Activated naive CD8-positive, alpha-beta T cell treated with anti-CD3 and anti-CD28 coated beads, Interleukin-2, amount 10 ng/mL, durations not matched to agents 7 days and 5 days (primary cell): ENCODE measurements around the gene ZNF668. TPM values are rescaled to one million over a fixed set of nuclear protein-coding genes. Genes with fewer than 3 reads are reported as not detected.

Experiments
- ATAC-seq: fragments of 150-1000 bp; cut with Tn5 transposase; one replicate; pipeline ENCODE4 v1.10.0; 2021; ENCODE audit warnings: low read depth, moderate library complexity
- POLR2A ChIA-PET: fragments of 350-600 bp; sonication (Branson Sonifier 250); formaldehyde crosslinking; loops from one replicate; lab custom pipeline; 2021; ENCODE audit warnings: antibody characterized with exemption; lab: Charles Lee
- DNase-seq: peaks from one replicate; pipeline ENCODE4 v3.0.0; 2021
- H3K27ac Mint-ChIP-seq: one replicate; pipeline ENCODE4 v1.8.0; 2022; ENCODE audit warnings: mild to moderate bottlenecking, mixed read lengths
- H3K27me3 Mint-ChIP-seq: one replicate; pipeline ENCODE4 v1.8.0; 2022; ENCODE audit warnings: mild to moderate bottlenecking, moderate library complexity, mixed read lengths
- H3K36me3 Mint-ChIP-seq: one replicate; pipeline ENCODE4 v1.8.0; 2021; ENCODE audit warnings: mild to moderate bottlenecking, mixed read lengths
- H3K4me1 Mint-ChIP-seq: one replicate; pipeline ENCODE4 v1.8.0; 2021; ENCODE audit warnings: mixed read lengths
- H3K4me3 Mint-ChIP-seq: one replicate; pipeline ENCODE4 v1.8.0; 2022; ENCODE audit warnings: mild to moderate bottlenecking, moderate library complexity, mixed read lengths
- H3K9me3 Mint-ChIP-seq: one replicate; pipeline ENCODE4 v1.8.0; 2021; ENCODE audit warnings: mixed read lengths
- total RNA-seq, 2 experiments: library from RNA; stranded (reverse); gene quantifications; one replicate each; pipeline ENCODE4 v1.2.3, GENCODE V29; 2021

The ZNF668 gene
- total RNA-seq, 2 experiments from 2014 or later, result 17.9 to 20.5 TPM

DNA sequence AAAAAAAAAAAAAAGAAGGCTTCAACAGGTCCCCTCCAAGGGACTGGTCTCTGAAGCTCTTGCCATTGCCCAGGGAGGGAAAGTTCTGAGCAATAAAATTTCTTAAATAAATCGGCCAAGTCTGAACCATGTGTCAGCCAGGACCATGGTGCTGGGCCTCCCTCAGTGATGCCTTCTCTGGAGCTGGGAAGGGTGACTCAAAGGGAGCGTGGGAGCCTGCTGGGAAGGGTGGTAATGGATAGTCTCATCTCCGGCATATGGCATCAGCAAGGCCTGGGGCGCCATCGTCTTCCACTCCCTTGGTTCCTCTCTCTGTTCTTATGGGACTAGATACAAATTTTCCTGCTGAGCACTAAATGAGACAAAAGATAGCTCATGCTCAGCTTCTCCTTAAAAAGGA lies 18.3 kb upstream of the ZNF668 start:
- Mint-ChIP-seq H3K4me3 (no peak overlapping the region), H3K9me3 (no peaks in the 10 kb centered on the region), H3K27ac (peak overlapping the region; percentile 45), H3K27me3 (no peaks in the 10 kb centered on the region), H3K4me1 (peaks cover 20% of the 10 kb centered on the region), H3K36me3 (peaks cover 4% of the 10 kb centered on the region)
- no peak for DNase-seq
- POLR2A ChIA-PET, result interaction anchor here (0.6 to 2.1 kb wide), 4 partner anchors 16 to 952 kb away, joined by 3 to 7 read pairs (median 5); partner anchors contain the start of genes ZNF646 and ZNF668
- no peak for ATAC-seq

DNA sequence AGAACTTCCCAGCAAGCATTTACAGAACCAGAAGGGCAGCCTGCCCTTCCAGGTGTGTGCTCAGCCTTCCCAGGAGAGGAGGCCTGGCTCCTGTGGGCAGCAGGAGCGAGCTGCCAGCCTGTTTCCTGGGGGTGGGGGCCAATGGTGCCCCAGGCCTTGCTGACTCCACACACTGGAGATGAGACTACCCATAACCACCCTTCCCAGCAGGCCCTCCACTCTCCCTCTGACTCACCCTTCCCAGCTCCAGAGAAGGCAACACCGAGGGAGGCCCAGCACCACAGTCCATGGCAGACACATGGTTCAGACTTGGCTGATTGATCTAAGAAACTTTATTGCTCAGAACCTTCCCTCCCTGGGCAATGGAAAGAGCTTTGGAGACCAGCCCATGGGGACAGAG lies 16.5 kb upstream of the ZNF668 start:
- peaks cover 7% of the 10 kb centered on the region for H3K36me3 Mint-ChIP-seq
- POLR2A ChIA-PET, result no interaction called here
- ATAC-seq (no peak), DNase-seq (no peak)
- no peaks in the 10 kb centered on the region for H3K9me3 Mint-ChIP-seq
- peaks cover 16% of the 10 kb centered on the region for H3K4me1 Mint-ChIP-seq
- H3K27ac Mint-ChIP-seq, result no peak overlapping the region
- H3K27me3 Mint-ChIP-seq, result no peaks in the 10 kb centered on the region
- no peak overlapping the region for H3K4me3 Mint-ChIP-seq

DNA sequence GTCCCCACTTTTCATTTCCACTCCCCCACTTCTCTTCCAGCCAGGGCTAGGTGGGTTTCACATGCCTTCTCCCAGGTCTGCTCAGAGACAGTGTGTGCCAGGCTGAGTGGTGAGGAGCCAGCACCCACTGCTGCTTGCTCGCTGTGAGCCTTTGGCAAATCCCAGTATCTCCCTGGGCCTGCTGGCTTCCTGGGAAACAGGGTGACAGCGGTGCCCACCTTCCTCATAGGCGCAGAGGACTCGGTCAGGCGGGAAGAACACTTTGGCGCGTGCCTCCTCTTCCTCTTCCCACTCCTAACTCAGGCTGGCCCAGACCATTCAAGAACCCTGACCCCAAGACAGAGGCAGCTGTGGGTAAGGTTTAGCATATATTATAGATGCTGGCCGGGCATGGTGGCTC lies 15.2 kb upstream of the ZNF668 start:
- H3K27ac Mint-ChIP-seq, result no peak overlapping the region
- POLR2A ChIA-PET, result no interaction called here

DNA sequence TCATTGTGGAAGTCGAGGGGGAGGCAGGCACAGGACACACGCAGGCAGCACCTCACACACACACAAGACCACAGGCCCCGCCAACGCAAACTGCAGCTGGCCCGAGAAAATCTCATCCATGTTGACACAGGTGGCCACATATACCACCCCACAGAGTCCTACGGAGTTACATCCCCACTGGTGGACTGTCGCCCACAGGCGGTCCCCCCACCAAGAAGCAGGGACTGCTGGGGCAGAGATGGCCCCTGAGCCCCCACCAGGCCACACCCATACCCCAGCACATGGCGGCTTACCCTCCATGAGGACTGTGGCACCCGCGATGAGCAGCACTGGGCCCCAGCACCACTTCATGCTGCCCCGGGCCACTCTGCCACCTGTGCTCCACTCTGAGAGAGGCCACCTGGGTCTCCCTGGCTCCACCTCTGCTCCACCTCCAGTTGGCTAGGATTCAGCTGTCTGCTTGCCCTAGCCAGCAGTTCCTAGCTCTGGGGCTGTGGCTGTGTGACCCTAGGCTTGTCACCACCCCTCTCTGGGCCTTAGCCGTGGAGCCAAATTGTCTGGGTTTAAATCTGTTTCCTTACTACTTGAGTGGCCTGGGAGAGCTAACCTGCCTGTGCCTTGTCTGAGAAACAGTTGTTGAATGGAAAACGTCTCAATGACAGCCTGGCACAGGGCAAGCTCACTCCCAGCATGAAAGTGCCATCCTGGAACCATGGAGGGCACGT lies 14.6 kb upstream of the ZNF668 start, which contains the start of gene PRSS53:
PRSS53 (minus strand) TSS at position 485 of the 725 bp plus-strand sequence; CDS start at position 351, 134 bp downstream.
- peaks cover 7% of the 10 kb centered on the region for H3K36me3 Mint-ChIP-seq
- H3K27ac Mint-ChIP-seq, result peak within 1 kb of the TSS; percentile 25
- DNase-seq (no peak), ATAC-seq (no peak)
- no peaks in the 10 kb centered on the region for H3K27me3 Mint-ChIP-seq
- H3K4me1 Mint-ChIP-seq, result peaks cover 13% of the 10 kb centered on the region
- no peaks in the 10 kb centered on the region for H3K9me3 Mint-ChIP-seq
- POLR2A ChIA-PET, result no interaction called here
- no peak within 1 kb of the TSS for H3K4me3 Mint-ChIP-seq

More for the DNA sequence above, 15.2 kb upstream of the ZNF668 start:
- peaks cover 7% of the 10 kb centered on the region for H3K36me3 Mint-ChIP-seq
- peaks cover 13% of the 10 kb centered on the region for H3K4me1 Mint-ChIP-seq
- H3K9me3 Mint-ChIP-seq, result no peaks in the 10 kb centered on the region
- no peak overlapping the region for H3K4me3 Mint-ChIP-seq
- ATAC-seq (no peak), DNase-seq (no peak)
- no peaks in the 10 kb centered on the region for H3K27me3 Mint-ChIP-seq

DNA sequence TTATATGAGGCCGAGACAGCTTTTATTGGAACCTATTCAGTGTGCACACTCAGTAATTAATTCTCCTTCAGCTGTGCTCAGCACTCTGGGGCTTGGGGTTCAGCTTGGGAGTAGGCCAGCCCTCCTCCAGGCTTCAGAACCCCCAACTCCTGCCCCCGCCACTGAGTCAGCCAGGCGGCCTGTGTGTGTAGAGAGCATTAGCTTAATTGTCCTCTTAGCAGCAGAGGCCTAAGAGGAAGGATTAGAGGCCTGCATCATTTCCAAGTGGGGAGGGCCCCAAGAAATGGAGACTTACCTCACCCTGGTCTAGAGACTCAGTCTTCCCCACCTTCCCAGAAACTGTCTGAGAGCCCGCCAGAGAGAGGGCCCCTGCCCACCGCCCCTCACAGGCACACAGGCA lies 13.9 kb upstream of the ZNF668 start:
- POLR2A ChIA-PET, result no interaction called here
- DNase-seq (no peak), ATAC-seq (no peak)
- Mint-ChIP-seq H3K27me3 (no peaks in the 10 kb centered on the region), H3K4me1 (peaks cover 10% of the 10 kb centered on the region), H3K9me3 (no peaks in the 10 kb centered on the region), H3K27ac (no peak overlapping the region), H3K4me3 (no peak overlapping the region), H3K36me3 (peaks cover 7% of the 10 kb centered on the region)

DNA sequence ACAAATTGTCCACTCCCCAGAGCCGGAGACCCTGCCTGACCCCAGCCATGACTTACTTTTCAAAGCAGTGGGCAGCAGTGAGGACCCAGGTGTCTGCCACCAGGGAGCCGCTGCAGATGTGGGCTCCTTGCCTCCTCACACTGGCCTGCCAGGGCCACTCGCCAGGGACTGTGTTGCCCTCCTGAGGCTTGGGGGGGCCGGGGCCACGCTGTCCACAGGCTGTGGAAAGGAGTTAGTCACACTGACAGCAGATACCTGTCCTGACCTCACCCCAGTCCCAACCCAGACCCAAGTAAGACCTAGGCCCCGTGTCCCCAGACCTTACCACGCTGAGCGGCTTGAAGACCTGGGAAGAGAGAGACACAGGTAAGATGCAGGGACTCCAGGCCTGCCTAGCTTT lies 13.4 kb upstream of the ZNF668 start:
- Mint-ChIP-seq H3K9me3 (no peaks in the 10 kb centered on the region), H3K27me3 (no peaks in the 10 kb centered on the region), H3K27ac (no peak overlapping the region), H3K4me1 (peaks cover 5% of the 10 kb centered on the region), H3K4me3 (no peak overlapping the region), H3K36me3 (peaks cover 6% of the 10 kb centered on the region)
- ATAC-seq, result no peak
- POLR2A ChIA-PET, result no interaction called here
- DNase-seq, result no peak

DNA sequence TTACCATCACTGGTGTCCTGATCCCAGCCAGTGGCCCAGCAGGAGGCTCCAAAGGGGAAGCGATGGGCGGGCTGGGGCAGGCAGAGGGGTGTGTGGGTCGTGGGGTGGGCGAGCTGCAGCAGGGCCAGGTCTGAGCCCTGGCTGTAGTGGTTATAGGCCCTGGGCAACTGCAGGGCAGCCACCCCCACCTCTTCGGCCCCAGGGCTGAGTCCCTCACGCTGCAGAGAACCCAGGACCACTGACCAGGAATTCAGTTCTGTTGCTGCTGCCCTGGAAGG lies 12.5 kb upstream of the ZNF668 start:
- no peaks in the 10 kb centered on the region for H3K9me3 Mint-ChIP-seq
- no peaks in the 10 kb centered on the region for H3K27me3 Mint-ChIP-seq
- POLR2A ChIA-PET, result no interaction called here
- H3K27ac Mint-ChIP-seq, result no peak overlapping the region
- peaks cover 7% of the 10 kb centered on the region for H3K36me3 Mint-ChIP-seq
- peaks cover 8% of the 10 kb centered on the region for H3K4me1 Mint-ChIP-seq
- no peak overlapping the region for H3K4me3 Mint-ChIP-seq
- DNase-seq (no peak), ATAC-seq (no peak)

DNA sequence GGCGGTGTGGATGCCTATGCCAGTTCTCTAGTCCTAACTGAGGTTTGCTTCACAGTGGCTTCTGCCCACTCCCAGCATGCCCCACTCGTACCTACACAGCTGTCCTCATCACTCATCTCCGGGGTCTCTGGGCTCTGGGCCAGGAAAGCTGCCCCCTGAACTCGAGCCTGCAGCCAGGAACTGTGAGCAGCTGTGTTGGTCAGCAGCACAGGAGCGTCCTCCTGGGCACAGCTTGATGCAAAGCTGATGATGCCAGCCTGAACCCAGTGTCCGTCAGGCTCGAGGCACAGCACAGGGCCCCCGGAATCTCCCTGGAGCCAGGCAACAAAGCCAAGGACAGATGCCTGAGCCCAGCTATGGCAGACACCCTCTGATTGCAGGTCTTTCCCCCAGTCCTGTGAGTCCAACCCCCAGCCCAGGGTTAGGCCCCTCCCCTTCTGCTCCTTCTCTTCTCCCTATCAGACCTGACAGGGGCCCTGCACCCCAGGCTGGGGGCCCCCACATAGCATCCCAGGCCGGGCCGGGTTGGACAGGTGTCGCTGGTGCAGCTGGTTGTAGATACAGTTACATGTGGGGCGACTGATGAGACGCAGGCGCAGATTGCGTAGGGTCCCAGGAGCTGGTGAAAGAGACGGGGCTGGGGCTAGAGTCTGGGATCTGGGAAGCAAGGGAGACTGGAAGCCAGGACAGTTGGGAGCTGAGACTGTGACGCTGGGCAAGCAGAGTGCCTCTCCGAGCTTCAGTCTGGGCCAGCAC lies 12.0 kb upstream of the ZNF668 start:
- no peaks in the 10 kb centered on the region for H3K9me3 Mint-ChIP-seq
- H3K4me1 Mint-ChIP-seq, result peaks cover 8% of the 10 kb centered on the region
- H3K27me3 Mint-ChIP-seq, result no peaks in the 10 kb centered on the region
- POLR2A ChIA-PET, result no interaction called here
- DNase-seq, result no peak
- no peak overlapping the region for H3K27ac Mint-ChIP-seq
- no peak overlapping the region for H3K4me3 Mint-ChIP-seq
- no peak for ATAC-seq
- peaks cover 7% of the 10 kb centered on the region for H3K36me3 Mint-ChIP-seq

DNA sequence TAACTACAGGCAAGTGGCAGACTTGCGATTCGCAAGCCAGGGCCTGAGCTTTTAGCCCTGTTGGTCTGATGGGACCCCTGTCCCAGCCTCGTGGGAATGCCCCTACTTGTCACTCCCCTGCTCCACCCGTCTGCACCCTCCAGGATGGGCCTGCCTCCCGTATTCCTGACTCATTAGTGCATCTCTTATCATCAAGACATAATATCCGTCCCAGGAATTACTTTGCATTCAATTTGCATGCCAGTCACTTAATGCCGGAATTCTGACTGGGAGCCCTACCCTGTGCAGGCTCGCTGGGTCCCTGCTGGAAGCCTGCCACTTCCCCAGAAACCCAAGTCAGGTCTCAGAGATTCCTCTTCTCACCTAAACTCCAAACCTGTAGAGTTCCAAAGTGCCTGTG lies 11.4 kb upstream of the ZNF668 start:
- no peaks in the 10 kb centered on the region for H3K27me3 Mint-ChIP-seq
- peaks cover 5% of the 10 kb centered on the region for H3K36me3 Mint-ChIP-seq
- DNase-seq, result no peak
- no peak for ATAC-seq
- peak overlapping the region; percentile 16 for H3K27ac Mint-ChIP-seq
- no peaks in the 10 kb centered on the region for H3K9me3 Mint-ChIP-seq
- H3K4me3 Mint-ChIP-seq, result no peak overlapping the region
- peaks cover 8% of the 10 kb centered on the region for H3K4me1 Mint-ChIP-seq
- POLR2A ChIA-PET, result interaction anchor here (1.0 kb wide), 2 partner anchors 9 to 10 kb away, joined by 3 to 5 read pairs; partner anchors contain the start of gene VKORC1

DNA sequence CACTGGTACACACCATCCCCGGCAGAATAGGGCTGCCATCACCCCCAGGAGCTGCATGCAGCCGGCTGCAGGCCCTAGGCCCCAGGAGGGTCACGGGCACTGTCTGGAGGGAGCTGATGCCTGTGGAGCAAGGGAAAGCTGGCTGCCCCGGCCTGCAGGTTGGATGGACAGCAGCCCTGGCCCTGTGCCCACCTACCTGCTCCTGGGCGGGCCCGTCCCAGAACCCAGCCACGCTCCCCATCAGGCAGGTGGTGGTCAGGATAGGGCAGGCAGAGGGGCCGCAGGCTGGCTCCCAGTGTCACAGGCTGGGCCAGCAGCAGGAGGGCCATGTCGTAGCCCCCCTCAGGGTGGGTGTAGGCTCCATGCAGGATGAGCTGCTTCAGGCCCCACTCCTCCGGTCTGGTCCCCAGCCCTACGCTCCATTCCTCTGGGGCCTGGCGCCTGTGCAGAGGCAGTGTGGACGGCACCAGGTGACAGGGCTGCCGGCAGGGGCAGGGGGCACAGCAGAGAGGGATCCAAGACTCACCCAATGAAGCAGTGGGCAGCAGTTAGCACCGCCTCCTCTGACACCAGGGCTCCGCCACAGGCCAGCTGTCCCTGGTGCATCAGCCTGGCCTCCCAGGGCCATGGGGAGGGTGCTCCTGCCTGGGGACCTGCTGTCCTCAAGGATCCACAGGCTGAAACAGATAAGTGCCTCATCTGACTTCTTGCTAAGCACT lies 10.7 kb upstream of the ZNF668 start:
- Mint-ChIP-seq H3K4me3 (no peak overlapping the region), H3K4me1 (peaks cover 8% of the 10 kb centered on the region), H3K27ac (peak overlapping the region; percentile 16), H3K27me3 (no peaks in the 10 kb centered on the region), H3K36me3 (peaks cover 5% of the 10 kb centered on the region), H3K9me3 (no peaks in the 10 kb centered on the region)
- ATAC-seq (peak; percentile 9), DNase-seq (no peak)
- POLR2A ChIA-PET, result interaction anchor here (0.6 to 1.1 kb wide), 4 partner anchors 9 to 48 kb away, joined by 3 to 5 read pairs (median 3); partner anchors contain the start of gene VKORC1

DNA sequence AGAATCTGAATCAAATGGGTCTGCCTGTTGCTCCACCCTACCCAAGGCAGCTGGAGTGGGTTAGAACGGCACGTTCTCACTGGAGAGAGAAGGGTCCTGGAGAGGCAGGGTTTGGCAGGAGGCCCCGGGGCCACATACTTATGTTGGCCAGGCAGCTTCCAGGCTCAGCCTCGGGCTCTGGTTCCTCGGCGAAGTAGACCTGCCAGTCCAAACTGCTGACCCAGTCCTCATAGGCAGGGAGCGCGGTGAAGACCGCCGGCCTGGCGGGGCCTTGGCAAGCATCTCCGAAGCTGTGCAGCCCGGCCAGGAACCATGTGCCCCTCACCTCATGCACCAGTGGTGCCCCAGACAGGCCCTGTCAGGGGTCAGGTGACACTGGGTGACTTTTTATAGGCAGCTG lies 9.9 kb upstream of the ZNF668 start:
- DNase-seq (no peak), ATAC-seq (no peak)
- POLR2A ChIA-PET, result interaction anchor here (1.1 kb wide), 1 partner anchor 29 kb away, joined by 3 read pairs; no protein-coding TSS in a partner anchor
- Mint-ChIP-seq H3K27me3 (no peaks in the 10 kb centered on the region), H3K9me3 (no peaks in the 10 kb centered on the region), H3K4me3 (no peak overlapping the region), H3K4me1 (peaks cover 10% of the 10 kb centered on the region), H3K27ac (no peak overlapping the region), H3K36me3 (peaks cover 8% of the 10 kb centered on the region)

DNA sequence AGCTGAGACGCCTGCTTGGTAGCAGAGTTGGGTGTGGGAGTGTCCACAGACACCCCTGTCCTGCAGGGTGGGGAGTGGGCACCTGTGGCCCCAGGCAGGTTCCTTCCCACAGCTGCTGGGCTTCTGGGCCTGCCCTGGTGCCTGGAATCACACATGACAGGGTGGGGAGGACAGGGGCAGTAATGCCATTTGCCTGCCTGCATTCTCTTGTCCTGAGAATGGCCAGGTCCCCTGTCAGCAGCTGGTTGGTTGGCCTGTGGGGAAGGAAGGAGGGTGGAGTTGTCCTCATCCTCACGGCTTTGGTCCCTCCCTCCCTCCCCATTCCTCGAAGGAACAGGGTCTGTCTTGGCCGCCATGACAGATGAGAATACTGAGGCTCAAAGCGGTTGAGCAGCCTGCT lies 9.5 kb upstream of the ZNF668 start:
- DNase-seq, result no peak
- Mint-ChIP-seq H3K27ac (no peak overlapping the region), H3K4me3 (no peak overlapping the region), H3K36me3 (peaks cover 8% of the 10 kb centered on the region), H3K4me1 (peaks cover 10% of the 10 kb centered on the region), H3K27me3 (no peaks in the 10 kb centered on the region), H3K9me3 (no peaks in the 10 kb centered on the region)
- ATAC-seq, result no peak
- POLR2A ChIA-PET, result interaction anchor here (1.1 kb wide), 1 partner anchor 28 kb away, joined by 3 read pairs; no protein-coding TSS in a partner anchor

DNA sequence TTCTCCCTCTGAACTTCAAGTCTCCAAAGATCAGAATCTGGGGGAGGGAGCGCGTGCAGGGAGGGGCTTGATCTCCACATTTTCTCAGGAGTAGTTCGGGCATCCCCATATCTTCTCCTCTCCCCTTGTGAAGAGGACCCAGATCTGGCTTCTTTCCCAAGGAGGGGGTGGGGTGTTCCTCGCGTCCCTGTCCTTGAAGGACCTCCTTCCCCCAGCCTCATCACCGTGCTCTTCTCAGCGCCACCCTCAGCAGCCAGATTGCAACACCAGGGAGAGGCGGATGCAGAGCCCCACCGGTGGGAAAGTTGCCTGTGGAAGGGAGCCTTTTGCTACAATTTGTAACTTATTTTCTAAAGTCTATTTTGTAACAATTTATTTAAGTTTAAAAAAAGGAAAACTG lies 9.0 kb upstream of the ZNF668 start:
- peaks cover 11% of the 10 kb centered on the region for H3K36me3 Mint-ChIP-seq
- H3K27me3 Mint-ChIP-seq, result no peaks in the 10 kb centered on the region
- no peaks in the 10 kb centered on the region for H3K9me3 Mint-ChIP-seq
- no peak overlapping the region for H3K4me3 Mint-ChIP-seq
- H3K27ac Mint-ChIP-seq, result no peak overlapping the region
- POLR2A ChIA-PET, result no interaction called here
- ATAC-seq, result no peak
- peaks cover 11% of the 10 kb centered on the region for H3K4me1 Mint-ChIP-seq
- DNase-seq, result no peak
